Activated CD8-positive, alpha-beta T cell treated with anti-CD3 and anti-CD28 coated beads for 36 hours (primary cell): ENCODE data around the gene PRICKLE4. TPM values are rescaled to one million over a fixed set of nuclear protein-coding genes. Genes with fewer than 3 reads are reported as not detected.

ENCODE experiments used
- ATAC-seq: fragments of 200-7000 bp; cut with Tn5 transposase; one replicate; pipeline ENCODE4 v1.10.0; 2021; ENCODE audit warnings: mild to moderate bottlenecking, moderate library complexity
- CTCF ChIA-PET: fragments of 350-600 bp; sonication (Branson Sonifier 250); formaldehyde crosslinking; loops from one replicate; lab custom pipeline; 2021; ENCODE audit warnings: antibody characterized with exemption; lab: Charles Lee
- POLR2A ChIA-PET: fragments of 350-600 bp; sonication (Branson Sonifier 250); formaldehyde crosslinking; loops from one replicate; lab custom pipeline; 2021; ENCODE audit warnings: antibody characterized with exemption; lab: Charles Lee
- DNase-seq: peaks from one replicate; pipeline ENCODE4 v3.0.0-alpha.2; 2020
- H3K27ac Mint-ChIP-seq: one replicate; pipeline ENCODE4 v1.8.0; 2021; ENCODE audit warnings: mild to moderate bottlenecking, mixed read lengths
- H3K27me3 Mint-ChIP-seq: one replicate; pipeline ENCODE4 v1.8.0; 2021; ENCODE audit warnings: mixed read lengths
- H3K36me3 Mint-ChIP-seq: one replicate; pipeline ENCODE4 v1.8.0; 2021; ENCODE audit warnings: low read depth, mixed read lengths
- H3K4me1 Mint-ChIP-seq: one replicate; pipeline ENCODE4 v1.8.0; 2021; ENCODE audit warnings: low read depth, mixed read lengths
- H3K4me3 Mint-ChIP-seq: one replicate; pipeline ENCODE4 v1.8.0; 2021; ENCODE audit warnings: mild to moderate bottlenecking, moderate library complexity, mixed read lengths
- H3K9me3 Mint-ChIP-seq: one replicate; pipeline ENCODE4 v1.8.0; 2021; ENCODE audit warnings: mixed read lengths
- intact Hi-C: fragments of 100-400 bp; cut with micrococcal nuclease; formaldehyde crosslinking; loops from one replicate; pipeline ENCODE4 v1.10.0; 2022
- total RNA-seq, 2 experiments: library from RNA; stranded (reverse); gene quantifications; one replicate each; pipeline ENCODE4 v1.2.3, GENCODE V29; 2021
- TF ChIP-seq, protein P1 (sequence below): fragments of 200-600 bp; IDR thresholded peaks from one replicate; pipeline ENCODE4 v1.8.0; 2022; ENCODE audit warnings: antibody characterized with exemption, mild to moderate bottlenecking

The PRICKLE4 gene
- total RNA-seq, 2 experiments from 2014 or later, result not detected

DNA sequence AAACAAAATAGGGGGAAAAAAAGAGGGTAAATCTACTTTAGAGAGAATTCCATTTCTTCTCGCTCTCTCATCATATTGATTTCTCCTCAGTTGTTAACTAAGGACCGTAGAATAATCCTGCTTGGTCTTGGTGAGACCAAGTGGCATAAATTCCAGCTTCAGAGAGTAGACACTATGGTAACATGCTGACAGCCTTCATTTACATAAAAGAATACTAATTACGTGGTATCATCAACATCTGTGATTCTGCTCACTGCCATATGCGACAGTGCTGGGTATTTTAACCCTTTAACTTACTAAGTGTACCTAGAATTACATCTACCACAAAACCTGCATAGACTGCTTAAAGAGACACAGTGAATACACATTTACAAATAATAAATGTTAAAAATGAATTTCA is 34.0 kb downstream of the PRICKLE4 start:
- Mint-ChIP-seq H3K9me3 (no peaks in the 10 kb centered on the region), H3K36me3 (no peaks in the 10 kb centered on the region), H3K27me3 (no peaks in the 10 kb centered on the region), H3K4me1 (no peaks in the 10 kb centered on the region), H3K4me3 (no peak overlapping the region), H3K27ac (no peak overlapping the region)
- ChIA-PET CTCF (interaction anchor here (0.9 to 2.4 kb wide), 4 partner anchors 27 to 290 kb away, joined by 3 to 5 read pairs (median 4); partner anchors contain the start of gene TOMM6), POLR2A (no interaction called here)
- ATAC-seq (no peak), DNase-seq (no peak)
- TF ChIP-seq, protein P1, sequence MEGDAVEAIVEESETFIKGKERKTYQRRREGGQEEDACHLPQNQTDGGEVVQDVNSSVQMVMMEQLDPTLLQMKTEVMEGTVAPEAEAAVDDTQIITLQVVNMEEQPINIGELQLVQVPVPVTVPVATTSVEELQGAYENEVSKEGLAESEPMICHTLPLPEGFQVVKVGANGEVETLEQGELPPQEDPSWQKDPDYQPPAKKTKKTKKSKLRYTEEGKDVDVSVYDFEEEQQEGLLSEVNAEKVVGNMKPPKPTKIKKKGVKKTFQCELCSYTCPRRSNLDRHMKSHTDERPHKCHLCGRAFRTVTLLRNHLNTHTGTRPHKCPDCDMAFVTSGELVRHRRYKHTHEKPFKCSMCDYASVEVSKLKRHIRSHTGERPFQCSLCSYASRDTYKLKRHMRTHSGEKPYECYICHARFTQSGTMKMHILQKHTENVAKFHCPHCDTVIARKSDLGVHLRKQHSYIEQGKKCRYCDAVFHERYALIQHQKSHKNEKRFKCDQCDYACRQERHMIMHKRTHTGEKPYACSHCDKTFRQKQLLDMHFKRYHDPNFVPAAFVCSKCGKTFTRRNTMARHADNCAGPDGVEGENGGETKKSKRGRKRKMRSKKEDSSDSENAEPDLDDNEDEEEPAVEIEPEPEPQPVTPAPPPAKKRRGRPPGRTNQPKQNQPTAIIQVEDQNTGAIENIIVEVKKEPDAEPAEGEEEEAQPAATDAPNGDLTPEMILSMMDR, result no peak
- intact Hi-C loops, result no loop called here

DNA sequence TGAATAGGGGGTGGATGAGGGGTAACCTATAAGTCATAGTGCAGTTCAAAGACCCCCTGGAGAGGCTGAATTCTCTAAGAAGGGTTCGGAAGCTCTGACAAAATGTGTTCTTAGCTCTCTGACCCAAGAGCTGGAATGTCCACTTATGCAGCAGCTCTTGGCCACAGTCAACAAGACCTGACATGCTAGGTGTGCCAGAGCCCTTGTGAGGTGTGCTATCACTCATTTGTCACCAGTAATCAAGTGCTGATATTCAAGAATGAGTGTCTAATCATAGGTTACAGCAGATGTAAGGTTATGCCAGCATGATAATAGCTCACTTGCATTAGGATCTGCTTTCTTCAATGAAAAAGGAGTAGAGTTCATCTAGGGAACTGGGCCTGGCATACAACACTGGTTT is 35.0 kb downstream of the PRICKLE4 start:
- POLR2A ChIA-PET, result no interaction called here
- CTCF ChIA-PET, result interaction anchor here (0.9 to 1.2 kb wide), 3 partner anchors 14 to 33 kb away, joined by 3 read pairs; no protein-coding TSS in a partner anchor
- H3K4me1 Mint-ChIP-seq, result no peaks in the 10 kb centered on the region
- no peak for DNase-seq
- TF ChIP-seq, protein P1, result no peak
- no peak overlapping the region for H3K4me3 Mint-ChIP-seq
- no peaks in the 10 kb centered on the region for H3K27me3 Mint-ChIP-seq
- ATAC-seq, result no peak
- no peaks in the 10 kb centered on the region for H3K9me3 Mint-ChIP-seq
- H3K36me3 Mint-ChIP-seq, result no peaks in the 10 kb centered on the region
- intact Hi-C loops, result no loop called here
- no peak overlapping the region for H3K27ac Mint-ChIP-seq

DNA sequence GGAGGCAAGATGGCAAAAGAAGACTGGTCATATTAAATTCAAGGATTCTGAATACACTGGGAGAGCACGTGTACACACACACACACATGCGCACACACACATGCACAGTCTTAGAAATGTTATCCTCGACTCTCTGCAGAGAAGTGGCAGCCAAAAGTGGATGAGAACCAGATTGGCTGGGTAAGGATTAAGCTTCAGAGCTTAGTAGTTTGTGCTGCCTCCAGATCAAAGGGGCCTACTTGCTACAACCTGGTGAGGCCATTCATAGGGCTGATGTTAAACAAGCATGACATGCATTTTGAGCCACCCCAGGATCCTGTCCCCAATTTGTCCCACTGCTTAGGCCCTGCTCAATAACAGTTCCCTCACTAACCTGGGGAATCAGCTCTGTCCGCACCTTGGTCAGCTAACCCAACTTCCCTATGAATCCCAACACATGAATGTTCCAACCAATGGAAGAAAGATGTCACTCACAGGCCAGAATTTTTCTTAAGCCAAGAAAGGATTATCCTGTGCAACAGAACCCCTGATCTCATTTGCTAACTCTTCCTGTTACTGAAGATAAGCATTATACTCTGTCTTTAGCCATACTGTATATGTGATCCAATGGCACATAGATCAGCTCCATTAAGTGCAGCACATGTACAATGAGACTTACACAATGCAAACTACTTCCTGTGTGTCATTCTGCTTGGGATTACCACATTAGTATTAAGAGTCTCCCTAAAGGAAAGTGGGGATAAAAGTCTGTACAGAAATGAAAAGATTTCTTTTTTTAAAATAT is 37.9 kb downstream of the PRICKLE4 start:
- intact Hi-C loops, result no loop called here
- H3K9me3 Mint-ChIP-seq, result no peaks in the 10 kb centered on the region
- ChIA-PET POLR2A (interaction anchor here (1.0 kb wide), 1 partner anchor 11 kb away, joined by 4 read pairs; no protein-coding TSS in a partner anchor), CTCF (interaction anchor here (1.0 kb wide), 1 partner anchor 286 kb away, joined by 3 read pairs; no protein-coding TSS in a partner anchor)
- DNase-seq, result no peak
- H3K4me3 Mint-ChIP-seq, result no peak overlapping the region
- H3K27ac Mint-ChIP-seq, result no peak overlapping the region
- H3K36me3 Mint-ChIP-seq, result no peaks in the 10 kb centered on the region
- no peak for ATAC-seq
- TF ChIP-seq, protein P1, result no peak
- H3K4me1 Mint-ChIP-seq, result no peaks in the 10 kb centered on the region
- H3K27me3 Mint-ChIP-seq, result no peaks in the 10 kb centered on the region

DNA sequence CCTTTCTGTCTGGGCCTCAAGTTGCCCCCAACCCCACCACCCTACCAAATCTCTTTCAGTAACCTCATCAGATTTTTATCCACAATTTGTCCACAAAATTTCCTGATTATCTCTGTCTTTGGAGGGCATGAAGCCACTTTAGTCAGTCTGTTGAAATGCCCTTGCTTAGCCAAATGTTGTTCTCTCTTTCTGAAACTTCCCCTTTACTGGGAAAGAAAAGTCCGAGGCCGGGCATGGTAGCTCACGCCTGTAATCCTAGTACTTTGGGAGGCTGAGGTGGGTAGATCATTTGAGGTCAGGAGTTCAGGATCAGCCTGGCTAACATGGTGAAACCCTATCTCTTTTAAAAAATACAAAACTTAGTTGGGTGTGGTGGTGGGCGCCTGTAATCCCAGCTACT is 40.7 kb downstream of the PRICKLE4 start:
- Mint-ChIP-seq H3K4me3 (no peak overlapping the region), H3K9me3 (no peaks in the 10 kb centered on the region), H3K36me3 (no peaks in the 10 kb centered on the region), H3K27me3 (no peaks in the 10 kb centered on the region), H3K27ac (no peak overlapping the region), H3K4me1 (no peaks in the 10 kb centered on the region)
- TF ChIP-seq, protein P1, result no peak
- CTCF ChIA-PET, result no interaction called here
- DNase-seq (no peak), ATAC-seq (no peak)
- intact Hi-C loops, result no loop called here
- POLR2A ChIA-PET, result no interaction called here

DNA sequence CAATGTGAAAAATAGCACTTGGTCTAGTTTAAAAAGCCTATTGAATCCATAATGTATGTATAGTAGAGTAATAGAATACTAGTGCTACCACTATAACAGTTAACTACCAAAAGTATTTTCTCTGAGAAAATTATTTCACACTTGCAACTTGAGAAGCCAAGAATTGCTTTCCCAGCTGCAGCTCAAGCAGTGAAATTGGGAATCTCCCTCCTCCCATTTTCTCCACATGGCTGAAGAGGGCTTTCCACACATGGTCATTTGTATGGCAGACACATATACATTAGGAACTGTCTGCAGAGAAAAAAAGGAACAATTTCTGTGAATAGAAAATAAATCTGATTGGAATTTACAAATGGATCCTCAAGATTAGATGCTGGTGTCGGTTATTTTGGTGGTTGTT is 41.4 kb downstream of the PRICKLE4 start:
- DNase-seq (no peak), ATAC-seq (no peak)
- Mint-ChIP-seq H3K27me3 (no peaks in the 10 kb centered on the region), H3K4me1 (no peaks in the 10 kb centered on the region), H3K4me3 (no peak overlapping the region), H3K9me3 (no peaks in the 10 kb centered on the region), H3K27ac (no peak overlapping the region), H3K36me3 (no peaks in the 10 kb centered on the region)
- TF ChIP-seq, protein P1, result no peak
- intact Hi-C loops, result no loop called here
- ChIA-PET POLR2A (no interaction called here), CTCF (no interaction called here)
